ENCODE data around the gene PSMG4.

The PSMG4 gene

GRCh38 chr6:3304500-3305215, 45.9 kb downstream of the PSMG4 start:
- no peak for TF ChIP-seq HDGF (IDR thresholded peaks at IDR 0.05; ENCODE audit: borderline replicate concordance)
- TF ChIP-seq NFRKB (IDR thresholded peaks at IDR 0.05) = no peak
- TF ChIP-seq SUZ12 (IDR thresholded peaks at IDR 0.05) = no peak
- TF ChIP-seq SP1 (IDR thresholded peaks at IDR 0.05) = no peak
- no peak for TF ChIP-seq LEF1 (IDR thresholded peaks at IDR 0.05; ENCODE audit: borderline replicate concordance)
- TF ChIP-seq BHLHE40 (IDR thresholded peaks at IDR 0.05; ENCODE audit: borderline replicate concordance) = no peak
- no peak for TF ChIP-seq ARNT (IDR thresholded peaks at IDR 0.05)
- no peak for TF ChIP-seq FOXM1 (IDR thresholded peaks at IDR 0.05; ENCODE audit: borderline replicate concordance)
- TF ChIP-seq TARDBP (IDR thresholded peaks at IDR 0.05) = no peak
- TF ChIP-seq FOXK2 (IDR thresholded peaks at IDR 0.05) = no peak
- no peak for TF ChIP-seq L3MBTL2 (conservative IDR thresholded peaks at IDR 0.05)
- TF ChIP-seq ELF4 (IDR thresholded peaks at IDR 0.05) = no peak
- TF ChIP-seq, protein P1, sequence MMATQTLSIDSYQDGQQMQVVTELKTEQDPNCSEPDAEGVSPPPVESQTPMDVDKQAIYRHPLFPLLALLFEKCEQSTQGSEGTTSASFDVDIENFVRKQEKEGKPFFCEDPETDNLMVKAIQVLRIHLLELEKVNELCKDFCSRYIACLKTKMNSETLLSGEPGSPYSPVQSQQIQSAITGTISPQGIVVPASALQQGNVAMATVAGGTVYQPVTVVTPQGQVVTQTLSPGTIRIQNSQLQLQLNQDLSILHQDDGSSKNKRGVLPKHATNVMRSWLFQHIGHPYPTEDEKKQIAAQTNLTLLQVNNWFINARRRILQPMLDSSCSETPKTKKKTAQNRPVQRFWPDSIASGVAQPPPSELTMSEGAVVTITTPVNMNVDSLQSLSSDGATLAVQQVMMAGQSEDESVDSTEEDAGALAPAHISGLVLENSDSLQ (IDR thresholded peaks at IDR 0.05) = no peak
- no peak for TF ChIP-seq ZNF384 (IDR thresholded peaks at IDR 0.05)
- TF ChIP-seq FOXA1 (IDR thresholded peaks at IDR 0.05) = no peak
- TF ChIP-seq CTBP1 (IDR thresholded peaks at IDR 0.05; ENCODE audit: borderline replicate concordance) = no peak
- no peak for DNase-seq (ENCODE audit: extremely low spot score)
- POLR2A ChIA-PET = no interaction called here
- CTCF ChIA-PET = interaction anchor here (0.6 kb wide), 1 partner anchor 544 kb away, joined by 5 read pairs; no protein-coding TSS in a partner anchor

- TF ChIP-seq NFRKB (IDR thresholded peaks at IDR 0.05) (no peak), ELF4 (IDR thresholded peaks at IDR 0.05) (no peak), SP1 (IDR thresholded peaks at IDR 0.05) (no peak), FOXK2 (IDR thresholded peaks at IDR 0.05) (no peak), L3MBTL2 (conservative IDR thresholded peaks at IDR 0.05) (no peak)
- DNase-seq (ENCODE audit: extremely low spot score) = no peak
- POLR2A ChIA-PET = no interaction called here
- CTCF ChIA-PET = no interaction called here
Observed at GRCh38 chr6:3305216-3305565, 46.4 kb downstream of the PSMG4 start.

DNA sequence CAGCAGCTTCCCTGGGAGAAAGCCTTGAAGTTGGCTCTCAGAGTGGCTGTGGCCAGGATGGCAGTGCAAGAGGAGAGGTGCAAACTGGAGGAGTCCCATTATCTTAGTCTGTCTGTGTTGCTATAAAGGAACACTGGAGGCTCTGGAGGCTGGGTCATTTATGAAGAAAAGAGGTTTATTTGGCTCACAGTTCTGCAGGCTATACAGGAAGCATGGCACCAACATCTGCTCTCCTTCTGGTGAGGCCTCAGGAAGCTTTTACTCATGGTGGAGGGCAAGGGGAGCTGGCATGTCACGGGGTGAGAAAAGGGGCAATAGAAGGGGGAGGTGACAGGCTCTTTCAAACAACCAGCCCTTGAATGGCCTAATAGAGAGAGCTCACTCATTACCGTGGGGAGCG, 47.1 kb downstream of the PSMG4 start:
- ChIA-PET CTCF (no interaction called here), POLR2A (no interaction called here)
- TF ChIP-seq ARNT (IDR thresholded peaks at IDR 0.05) (no peak), BHLHE40 (IDR thresholded peaks at IDR 0.05; ENCODE audit: borderline replicate concordance) (no peak), NFRKB (IDR thresholded peaks at IDR 0.05) (no peak), FOXM1 (IDR thresholded peaks at IDR 0.05; ENCODE audit: borderline replicate concordance) (no peak), CTBP1 (IDR thresholded peaks at IDR 0.05; ENCODE audit: borderline replicate concordance) (no peak), L3MBTL2 (conservative IDR thresholded peaks at IDR 0.05) (no peak), SP1 (IDR thresholded peaks at IDR 0.05) (no peak), TARDBP (IDR thresholded peaks at IDR 0.05) (no peak)
- TF ChIP-seq, protein P1 (IDR thresholded peaks at IDR 0.05) = no peak

DNA sequence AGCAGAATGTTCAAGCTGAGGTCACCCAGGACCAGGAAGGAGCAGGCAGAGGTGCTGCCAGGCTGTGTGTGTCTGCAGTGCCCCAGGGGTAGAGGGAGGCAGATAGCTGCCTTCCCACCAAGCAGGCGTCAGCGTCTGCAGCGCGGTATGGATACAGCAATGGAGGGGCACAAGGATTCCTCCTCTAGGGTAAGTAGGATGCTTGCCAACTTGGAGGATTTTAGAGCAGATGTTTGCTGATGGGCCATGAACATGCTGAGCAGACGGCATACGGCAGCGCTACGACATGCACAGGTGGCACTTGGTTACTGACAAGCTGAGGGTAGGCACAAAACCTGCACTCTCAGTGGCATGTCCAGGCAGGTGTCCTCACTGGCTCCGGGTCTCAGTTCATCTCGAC, 48.1 kb downstream of the PSMG4 start:
- TF ChIP-seq ZNF384 (IDR thresholded peaks at IDR 0.05) = no peak
- TF ChIP-seq LEF1 (IDR thresholded peaks at IDR 0.05; ENCODE audit: borderline replicate concordance) = no peak
- ChIA-PET POLR2A (no interaction called here), CTCF (interaction anchor here (0.5 to 0.6 kb wide), 2 partner anchors 115 to 329 kb away, joined by 3 to 4 read pairs; no protein-coding TSS in a partner anchor)
- DNase-seq (ENCODE audit: extremely low spot score) = no peak

More for the DNA sequence above, 47.1 kb downstream of the PSMG4 start:
- DNase-seq (ENCODE audit: extremely low spot score) = no peak

DNA sequence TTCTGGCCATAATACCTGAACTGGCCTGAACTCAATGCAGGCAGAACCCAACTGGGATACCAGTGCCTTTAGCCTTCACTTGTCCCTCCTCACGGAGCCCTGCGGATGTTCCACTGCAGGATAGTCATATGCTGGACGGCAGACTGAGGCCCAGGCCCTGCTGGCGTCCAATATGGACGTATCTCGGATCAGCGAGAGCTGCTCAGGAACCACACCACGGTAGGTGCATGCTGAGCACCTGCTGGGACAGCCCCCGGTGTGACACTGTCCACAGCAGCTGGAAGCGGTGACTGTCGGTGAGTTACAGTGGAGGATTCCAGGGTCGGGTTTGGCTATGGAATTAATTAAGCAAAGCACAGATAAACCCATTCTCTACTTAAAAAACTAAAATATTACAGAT, 48.7 kb downstream of the PSMG4 start:
- CTCF ChIA-PET = interaction anchor here (0.6 kb wide), 1 partner anchor 329 kb away, joined by 3 read pairs; no protein-coding TSS in a partner anchor

GRCh38 chr6:3308106-3308505, 49.4 kb downstream of the PSMG4 start:
- ChIA-PET POLR2A (no interaction called here), CTCF (no interaction called here)
- TF ChIP-seq TARDBP (IDR thresholded peaks at IDR 0.05) (no peak), CTBP1 (IDR thresholded peaks at IDR 0.05; ENCODE audit: borderline replicate concordance) (no peak), HDGF (IDR thresholded peaks at IDR 0.05; ENCODE audit: borderline replicate concordance) (no peak), FOXM1 (IDR thresholded peaks at IDR 0.05; ENCODE audit: borderline replicate concordance) (no peak)
- DNase-seq (ENCODE audit: extremely low spot score) = no peak

More for the DNA sequence above, 48.7 kb downstream of the PSMG4 start:
- DNase-seq (ENCODE audit: extremely low spot score) = no peak
- TF ChIP-seq CTBP1 (IDR thresholded peaks at IDR 0.05; ENCODE audit: borderline replicate concordance) = no peak
- no peak for TF ChIP-seq ELF4 (IDR thresholded peaks at IDR 0.05)
- TF ChIP-seq TARDBP (IDR thresholded peaks at IDR 0.05) = no peak
- no peak for TF ChIP-seq L3MBTL2 (conservative IDR thresholded peaks at IDR 0.05)
- TF ChIP-seq LEF1 (IDR thresholded peaks at IDR 0.05; ENCODE audit: borderline replicate concordance) = no peak
- TF ChIP-seq SUZ12 (IDR thresholded peaks at IDR 0.05) = no peak
- TF ChIP-seq, protein P1 (IDR thresholded peaks at IDR 0.05) = no peak
- no peak for TF ChIP-seq FOXM1 (IDR thresholded peaks at IDR 0.05; ENCODE audit: borderline replicate concordance)
- TF ChIP-seq FOXK2 (IDR thresholded peaks at IDR 0.05) = no peak
- no peak for TF ChIP-seq FOXA1 (IDR thresholded peaks at IDR 0.05)
- TF ChIP-seq ZNF384 (IDR thresholded peaks at IDR 0.05) = no peak
- no peak for TF ChIP-seq HDGF (IDR thresholded peaks at IDR 0.05; ENCODE audit: borderline replicate concordance)
- TF ChIP-seq SP1 (IDR thresholded peaks at IDR 0.05) = no peak
- TF ChIP-seq NFRKB (IDR thresholded peaks at IDR 0.05) = no peak
- TF ChIP-seq BHLHE40 (IDR thresholded peaks at IDR 0.05; ENCODE audit: borderline replicate concordance) = no peak
- TF ChIP-seq ARNT (IDR thresholded peaks at IDR 0.05) = no peak
- POLR2A ChIA-PET = no interaction called here
